ENCODE data around the gene MST1R.

MST1R gene

GRCh38 chr3:49878686-49879085, 25.0 kb downstream of the MST1R start:
- no peak for TF ChIP-seq CTCF (IDR thresholded peaks at IDR 0.05; ENCODE audit: borderline replicate concordance, control extremely low read depth, extremely low read depth, insufficient read depth, missing control alignments)
- in situ Hi-C loops (cut with MboI; ENCODE audit: low sequenced_read_pairs, unreplicated experiment) = no loop called here
- no peak for DNase-seq (ENCODE audit: low spot score)

- in situ Hi-C loops (cut with MboI; ENCODE audit: low sequenced_read_pairs, unreplicated experiment) = no loop called here
- TF ChIP-seq CTCF (IDR thresholded peaks at IDR 0.05; ENCODE audit: borderline replicate concordance, control extremely low read depth, extremely low read depth, insufficient read depth, missing control alignments) = no peak
- no peak for DNase-seq (ENCODE audit: low spot score)
Measured at GRCh38 chr3:49877716-49878115, 26.0 kb downstream of the MST1R start.

GRCh38 chr3:49876567-49876966, 27.1 kb downstream of the MST1R start:
- TF ChIP-seq CTCF (IDR thresholded peaks at IDR 0.05; ENCODE audit: borderline replicate concordance, control extremely low read depth, extremely low read depth, insufficient read depth, missing control alignments) = no peak
- in situ Hi-C loops (cut with MboI; ENCODE audit: low sequenced_read_pairs, unreplicated experiment) = no loop called here
- DNase-seq (ENCODE audit: low spot score) = no peak

GRCh38 chr3:49873623-49874022, 30.1 kb downstream of the MST1R start:
- DNase-seq (ENCODE audit: low spot score) = no peak
- in situ Hi-C loops (cut with MboI; ENCODE audit: low sequenced_read_pairs, unreplicated experiment) = no loop called here
- no peak for TF ChIP-seq CTCF (IDR thresholded peaks at IDR 0.05; ENCODE audit: borderline replicate concordance, control extremely low read depth, extremely low read depth, insufficient read depth, missing control alignments)

GRCh38 chr3:49872801-49873281, 30.8 kb downstream of the MST1R start:
- in situ Hi-C loops (cut with MboI; ENCODE audit: low sequenced_read_pairs, unreplicated experiment) = no loop called here
- DNase-seq (ENCODE audit: low spot score) = no peak
- TF ChIP-seq CTCF (IDR thresholded peaks at IDR 0.05; ENCODE audit: borderline replicate concordance, control extremely low read depth, extremely low read depth, insufficient read depth, missing control alignments) = no peak

GRCh38 chr3:49871531-49872153, 32.0 kb downstream of the MST1R start:
- TF ChIP-seq CTCF (IDR thresholded peaks at IDR 0.05; ENCODE audit: borderline replicate concordance, control extremely low read depth, extremely low read depth, insufficient read depth, missing control alignments) = no peak
- no peak for DNase-seq (ENCODE audit: low spot score)
- in situ Hi-C loops (cut with MboI; ENCODE audit: low sequenced_read_pairs, unreplicated experiment) = no loop called here

All from GM13976 (cell line).